RWPE2 (cell line): ENCODE results near the gene MRPL11.

Experiments
- ATAC-seq: fragments of 200-7000 bp; cut with Tn5 transposase; 3 replicates; pipeline ENCODE4 v1.9.1; 2021; ENCODE audit warnings: low read depth
- DNase-seq: peaks from one replicate; pipeline ENCODE4 v3.0.0-alpha.2; 2020; ENCODE audit warnings: low spot score
- H3K27ac ChIP-seq: fragments of 450-650 bp; 2 replicates; pipeline ENCODE4 v1.5.1; 2017; ENCODE audit warnings: mild to moderate bottlenecking; ENCODE audit not compliant: poor library complexity, severe bottlenecking
- H3K27me3 ChIP-seq: fragments of 250-450 bp; sonication (Bioruptor Pico); 2 replicates; pipeline ENCODE4 v1.5.1; 2021; ENCODE audit warnings: mild to moderate bottlenecking, moderate library complexity; ENCODE audit not compliant: insufficient read depth, poor library complexity, severe bottlenecking
- H3K36me3 ChIP-seq: fragments of 250-450 bp; sonication (Bioruptor Pico); 2 replicates; pipeline ENCODE4 v1.5.1; 2020; ENCODE audit warnings: low read depth, mild to moderate bottlenecking, moderate library complexity
- H3K4me1 ChIP-seq: fragments of 250-450 bp; sonication (Bioruptor Pico); 2 replicates; pipeline ENCODE4 v1.5.1; 2021; ENCODE audit warnings: mild to moderate bottlenecking, moderate library complexity; ENCODE audit not compliant: insufficient read depth, poor library complexity, severe bottlenecking
- H3K4me3 ChIP-seq: fragments of 250-450 bp; sonication (Bioruptor Pico); 2 replicates; pipeline ENCODE4 v1.5.1; 2021; ENCODE audit warnings: mild to moderate bottlenecking, moderate library complexity; ENCODE audit not compliant: severe bottlenecking
- H3K9me3 ChIP-seq: fragments of 250-450 bp; sonication (Bioruptor Pico); 2 replicates; pipeline ENCODE4 v1.5.1; 2021; ENCODE audit warnings: mild to moderate bottlenecking, moderate library complexity; ENCODE audit not compliant: severe bottlenecking
- CTCF ChIP-seq: fragments of 450-650 bp; IDR thresholded peaks from one replicate; pipeline ENCODE4 v1.5.1; 2017; ENCODE audit warnings: mild to moderate bottlenecking, moderate library complexity; ENCODE audit not compliant: poor library complexity, severe bottlenecking

MRPL11 gene

DNA sequence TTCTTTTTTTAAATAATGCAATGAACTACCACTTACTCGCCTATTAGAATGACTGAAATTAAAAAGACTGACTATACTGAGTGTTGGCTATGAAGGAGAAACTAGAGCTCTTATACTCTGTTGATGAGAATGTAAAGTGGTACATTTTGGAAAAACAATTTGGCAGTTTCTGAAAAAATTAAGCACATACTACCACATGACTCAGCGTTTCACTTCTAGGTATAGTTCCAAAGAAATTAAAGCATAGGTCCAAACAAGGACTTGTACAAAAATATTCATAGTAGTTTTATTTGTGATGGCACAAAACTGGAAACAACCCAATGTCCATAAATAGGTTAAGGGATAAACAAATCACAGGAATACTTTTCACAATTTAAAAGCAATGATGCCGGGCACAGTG is 44.7 kb downstream of the MRPL11 start:
- Histone ChIP-seq H3K4me1 (no peaks in the 10 kb centered on the region), H3K9me3 (no peaks in the 10 kb centered on the region), H3K27me3 (peaks cover 4% of the 10 kb centered on the region), H3K27ac (no peak overlapping the region), H3K4me3 (no peak overlapping the region), H3K36me3 (no peaks in the 10 kb centered on the region)
- TF ChIP-seq CTCF = no peak
- DNase-seq (no peak), ATAC-seq (no peak)

DNA sequence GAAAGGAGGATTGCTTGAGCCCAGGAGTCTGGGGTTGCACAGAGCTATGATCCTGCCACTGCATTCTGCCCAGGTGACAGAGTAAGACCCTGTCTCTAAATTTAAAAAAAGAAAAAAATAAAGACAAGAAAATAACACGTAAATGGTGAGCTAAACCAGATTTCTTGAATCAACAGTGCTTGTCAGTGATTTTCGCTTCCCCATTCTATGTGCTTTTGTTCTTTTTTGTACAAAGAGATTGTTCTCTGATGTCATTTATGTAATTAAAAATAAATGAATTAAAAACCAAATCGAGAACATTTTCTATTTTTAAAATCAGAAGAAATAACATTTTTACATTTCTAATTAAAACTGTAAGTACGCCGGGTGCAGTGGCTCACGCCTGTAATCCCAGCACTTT is 47.3 kb downstream of the MRPL11 start:
- DNase-seq = no peak
- ATAC-seq = no peak
- TF ChIP-seq CTCF = no peak
- Histone ChIP-seq H3K27ac (no peak overlapping the region), H3K27me3 (peaks cover 4% of the 10 kb centered on the region), H3K9me3 (no peaks in the 10 kb centered on the region), H3K36me3 (no peaks in the 10 kb centered on the region), H3K4me1 (no peaks in the 10 kb centered on the region), H3K4me3 (no peak overlapping the region)

DNA sequence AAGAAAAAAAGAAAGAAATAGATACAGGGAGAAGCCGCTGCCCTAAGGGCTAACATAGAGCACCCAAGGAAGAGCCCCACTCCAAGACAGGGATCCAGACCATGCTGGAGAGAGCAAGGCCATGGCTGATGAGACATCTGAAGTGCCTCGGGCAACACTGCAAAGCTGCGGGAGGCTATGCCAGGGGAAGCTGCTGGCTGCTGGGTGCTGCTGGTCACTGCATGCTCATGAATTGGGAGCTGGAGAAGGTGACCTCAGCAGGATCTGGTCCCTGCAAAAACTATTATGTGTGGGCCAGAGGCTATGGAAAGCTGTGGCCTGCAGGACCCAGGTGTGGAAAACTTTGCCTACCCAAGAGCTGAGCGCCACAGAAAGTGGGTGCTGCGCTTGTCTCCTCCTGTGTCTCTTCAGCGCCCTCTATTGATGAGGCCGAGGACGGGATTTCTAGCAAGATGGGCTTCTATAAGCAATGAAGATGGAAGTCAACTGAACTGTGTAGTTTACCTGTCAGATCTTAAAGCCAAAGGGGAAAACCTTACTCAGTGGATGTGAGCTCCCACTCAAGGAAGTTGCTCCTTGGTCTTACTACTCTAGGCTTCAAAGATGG is 49.8 kb downstream of the MRPL11 start:
- H3K9me3 ChIP-seq = no peaks in the 10 kb centered on the region
- no peak for DNase-seq
- H3K27me3 ChIP-seq = no peaks in the 10 kb centered on the region
- H3K4me1 ChIP-seq = no peaks in the 10 kb centered on the region
- H3K36me3 ChIP-seq = no peaks in the 10 kb centered on the region
- peak; percentile 80 for TF ChIP-seq CTCF
- H3K4me3 ChIP-seq = no peak overlapping the region
- no peak overlapping the region for H3K27ac ChIP-seq
- peak; percentile 79 for ATAC-seq

- Histone ChIP-seq H3K4me3 (no peak overlapping the region), H3K27me3 (no peaks in the 10 kb centered on the region)
Measured at GRCh38 chr11:66386171-66387069, 52.2 kb downstream of the MRPL11 start.

More at GRCh38 chr11:66386171-66387069, 52.2 kb downstream of the MRPL11 start:
- Histone ChIP-seq H3K4me1 (no peaks in the 10 kb centered on the region), H3K9me3 (no peaks in the 10 kb centered on the region), H3K36me3 (no peaks in the 10 kb centered on the region), H3K27ac (no peak overlapping the region)
- no peak for DNase-seq
- peak; percentile 92 for TF ChIP-seq CTCF
- peak; percentile 67 for ATAC-seq
